Stimulated activated CD8-positive, alpha-beta memory T cell treated with anti-CD3 and anti-CD28 coated beads, Interleukin-15, amount 100 ng/mL, for 24 hours (primary cell): ENCODE data around the gene TBX20.
"Not testable (repeated sequence)": the region's sequence is repeated elsewhere in the genome, so short reads cannot be mapped to it uniquely, and the experiment has no call there.

Source experiments
- DNase-seq: peaks from one replicate; pipeline ENCODE4 v3.0.0-alpha.2; 2020; ENCODE audit warnings: low read depth

The TBX20 gene

GRCh38 chr7:35220176-35220575 is 33.7 kb downstream of the TBX20 start:
- DNase-seq: not testable (repeated sequence)

GRCh38 chr7:35216033-35216432 is 37.9 kb downstream of the TBX20 start:
- DNase-seq: not testable (repeated sequence)

- DNase-seq: not testable (repeated sequence)
Observed at GRCh38 chr7:35215063-35215462, 38.8 kb downstream of the TBX20 start.

GRCh38 chr7:35206924-35207323 is 47.0 kb downstream of the TBX20 start:
- not testable (repeated sequence) for DNase-seq

GRCh38 chr7:35204850-35205249 is 49.0 kb downstream of the TBX20 start:
- DNase-seq: not testable (repeated sequence)

GRCh38 chr7:35204031-35204430 is 49.9 kb downstream of the TBX20 start:
- DNase-seq: not testable (repeated sequence)

- not testable (repeated sequence) for DNase-seq
Observed at GRCh38 chr7:35202353-35202752, 51.5 kb downstream of the TBX20 start.

GRCh38 chr7:35200170-35200569 is 53.7 kb downstream of the TBX20 start:
- DNase-seq: not testable (repeated sequence)

- not testable (repeated sequence) for DNase-seq
Observed at GRCh38 chr7:35198370-35199140, 55.3 kb downstream of the TBX20 start.

GRCh38 chr7:35191571-35191970 is 62.3 kb downstream of the TBX20 start:
- DNase-seq: not testable (repeated sequence)

- not testable (repeated sequence) for DNase-seq
Observed at GRCh38 chr7:35190146-35190773, 63.6 kb downstream of the TBX20 start.

- not testable (repeated sequence) for DNase-seq
Observed at GRCh38 chr7:35186751-35187150, 67.1 kb downstream of the TBX20 start.

- no peak for DNase-seq
Observed at GRCh38 chr7:35185908-35186731, 67.8 kb downstream of the TBX20 start.

GRCh38 chr7:35185578-35185907 is 68.4 kb downstream of the TBX20 start:
- DNase-seq: not testable (repeated sequence)

- not testable (repeated sequence) for DNase-seq
Observed at GRCh38 chr7:35184961-35185360, 68.9 kb downstream of the TBX20 start.

- DNase-seq: not testable (repeated sequence)
Observed at GRCh38 chr7:35183873-35184503, 69.9 kb downstream of the TBX20 start.

GRCh38 chr7:35180665-35181064 is 73.2 kb downstream of the TBX20 start:
- not testable (repeated sequence) for DNase-seq

GRCh38 chr7:35173176-35173575 is 80.7 kb downstream of the TBX20 start:
- DNase-seq: not testable (repeated sequence)

GRCh38 chr7:35172131-35172530 is 81.8 kb downstream of the TBX20 start:
- DNase-seq: not testable (repeated sequence)

GRCh38 chr7:35167658-35168057 is 86.2 kb downstream of the TBX20 start:
- not testable (repeated sequence) for DNase-seq

- not testable (repeated sequence) for DNase-seq
Observed at GRCh38 chr7:35167158-35167557, 86.7 kb downstream of the TBX20 start.
